Caco-2 (cell line): ENCODE results near the gene GTSF1L. TPM values are rescaled to one million over a fixed set of nuclear protein-coding genes. Genes with fewer than 3 reads are reported as not detected.
A peak's percentile ranks its signal among the peaks of the same experiment; 100 is the strongest.

Experiments used
- BruUV-seq: library from RNA; stranded (reverse); fragments of 400-500 nt; replicated peaks from 2 replicates; lab custom pipeline; 2021; lab: Mats Ljungman, UMichigan
- CTCF ChIA-PET: fragments of 300-600 bp; sonication (Branson Sonifier 250); formaldehyde crosslinking; loops from one replicate; lab custom pipeline; 2022; ENCODE audit warnings: antibody characterized with exemption; lab: Charles Lee
- POLR2A ChIA-PET: fragments of 300-600 bp; sonication (Branson Sonifier 250); formaldehyde crosslinking; loops from one replicate; lab custom pipeline; 2022; ENCODE audit warnings: antibody characterized with exemption; lab: Charles Lee
- DNase-seq, 2 experiments: peaks; one replicate each; pipeline versions ENCODE4 v3.0.0 to v3.0.0-alpha.2; 2020 to 2022
- H3K27me3 ChIP-seq: replicated peaks from 2 replicates; pipeline ENCODE4 v1.6.0; 2011; ENCODE audit warnings: low read length; ENCODE audit not compliant: control insufficient read depth, insufficient read depth
- H3K36me3 ChIP-seq: 2 replicates; pipeline ENCODE4 v1.5.1; 2011; ENCODE audit warnings: low read length; ENCODE audit not compliant: control insufficient read depth, insufficient read depth
- H3K4me1 ChIP-seq: fragments of 250-450 bp; sonication (Bioruptor Pico); 2 replicates; pipeline ENCODE4 v1.5.1; 2020; ENCODE audit warnings: mild to moderate bottlenecking
- H3K4me3 ChIP-seq: 2 replicates; pipeline ENCODE4 v1.5.1; 2011; ENCODE audit warnings: low read depth, mild to moderate bottlenecking, control low read depth, low read length
- H3K9me3 ChIP-seq: fragments of 250-450 bp; sonication (Bioruptor Pico); 2 replicates; pipeline ENCODE4 v1.5.1; 2020; ENCODE audit warnings: mild to moderate bottlenecking, moderate library complexity
- H3K27ac Mint-ChIP-seq: one replicate; pipeline ENCODE4 v1.8.0; 2022; ENCODE audit warnings: mixed read lengths; ENCODE audit not compliant: unreplicated experiment
- H3K27me3 Mint-ChIP-seq: one replicate; pipeline ENCODE4 v1.8.0; 2022; ENCODE audit warnings: mixed read lengths; ENCODE audit not compliant: insufficient read depth, unreplicated experiment
- H3K36me3 Mint-ChIP-seq: one replicate; pipeline ENCODE4 v1.8.0; 2022; ENCODE audit warnings: mild to moderate bottlenecking, mixed read lengths; ENCODE audit not compliant: insufficient read depth, unreplicated experiment
- H3K4me1 Mint-ChIP-seq: one replicate; pipeline ENCODE4 v1.8.0; 2022; ENCODE audit warnings: low read depth, mixed read lengths; ENCODE audit not compliant: unreplicated experiment
- H3K4me3 Mint-ChIP-seq: one replicate; pipeline ENCODE4 v1.8.0; 2022; ENCODE audit warnings: mild to moderate bottlenecking, moderate library complexity, mixed read lengths; ENCODE audit not compliant: unreplicated experiment
- H3K9me3 Mint-ChIP-seq: one replicate; pipeline ENCODE4 v1.8.0; 2022; ENCODE audit warnings: mixed read lengths; ENCODE audit not compliant: unreplicated experiment
- CTCF ChIP-seq, 2 experiments: fragments of 200-600 bp in 1 of 2; IDR thresholded peaks; 1 replicate in 1 of 2; 2 replicates in 1 of 2; pipeline versions ENCODE4 v1.5.1 to v1.8.0; 2011 to 2022; ENCODE audit warnings: antibody characterized with exemption in 1 of 2, control low read depth in 1 of 2, inconsistent platforms in 1 of 2, low read depth in 1 of 2, low read length in 1 of 2, mild to moderate bottlenecking in 1 of 2, moderate library complexity in 1 of 2; ENCODE audit not compliant: insufficient read depth in 1 of 2, severe bottlenecking in 1 of 2, unreplicated experiment in 1 of 2
- intact Hi-C: fragments of 100-400 bp; cut with micrococcal nuclease; formaldehyde crosslinking; loops from one replicate; pipeline ENCODE4 v1.10.0; 2022; ENCODE audit not compliant: unreplicated experiment
- total RNA-seq: library from RNA; stranded (reverse); gene quantifications from 2 replicates; pipeline ENCODE4 v1.2.3, GENCODE V29; 2022

GTSF1L gene
- total RNA-seq, 1 experiment from 2014 or later, result not detected

DNA sequence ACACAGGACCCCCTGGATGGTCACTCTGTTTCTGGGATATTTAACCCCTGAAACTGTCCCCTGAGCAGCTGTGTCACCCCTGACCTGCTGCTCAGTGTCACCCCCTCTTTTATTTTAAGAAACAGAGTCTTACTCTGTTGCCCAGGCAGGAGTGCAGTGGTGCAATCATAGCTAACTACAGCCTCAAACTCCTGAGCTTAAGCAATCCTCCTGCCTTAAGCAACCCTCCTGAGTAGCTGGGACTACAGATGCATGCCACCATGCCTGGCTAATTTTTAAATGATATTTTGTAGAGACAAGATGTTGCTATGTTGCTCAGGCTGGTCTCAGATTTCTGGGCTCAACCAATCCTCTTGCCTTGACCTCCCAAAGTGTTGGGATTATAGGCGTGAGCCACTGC is 21.5 kb upstream of the GTSF1L start:
- Mint-ChIP-seq H3K36me3 (no peaks in the 10 kb centered on the region), H3K27me3 (peaks cover 11% of the 10 kb centered on the region), H3K27ac (no peak overlapping the region), H3K4me3 (no peak overlapping the region), H3K9me3 (no peaks in the 10 kb centered on the region), H3K4me1 (peaks cover 21% of the 10 kb centered on the region)
- CTCF ChIA-PET, result interaction anchor here (0.5 to 1.7 kb wide), 10 partner anchors 17 to 332 kb away, joined by 3 to 11 read pairs (median 4); no protein-coding TSS in a partner anchor
- TF ChIP-seq CTCF (IDR thresholded peaks at IDR 0.05; ENCODE audit: insufficient read depth in 1 of 2, low read depth in 1 of 2, low read length in 1 of 2, severe bottlenecking in 1 of 2, unreplicated experiment in 1 of 2), result no peak
- no peaks in the 10 kb centered on the region for H3K36me3 ChIP-seq
- DNase-seq, result no peak
- no TSS peak for BruUV-seq
- H3K27me3 ChIP-seq, result peaks cover 2% of the 10 kb centered on the region
- no peaks in the 10 kb centered on the region for H3K9me3 ChIP-seq
- H3K4me1 ChIP-seq, result peaks cover 22% of the 10 kb centered on the region
- no peak overlapping the region for H3K4me3 ChIP-seq
- POLR2A ChIA-PET, result interaction anchor here (0.7 kb wide), 1 partner anchor 186 kb away, joined by 3 read pairs; no protein-coding TSS in a partner anchor
- intact Hi-C loops, result no loop called here

DNA sequence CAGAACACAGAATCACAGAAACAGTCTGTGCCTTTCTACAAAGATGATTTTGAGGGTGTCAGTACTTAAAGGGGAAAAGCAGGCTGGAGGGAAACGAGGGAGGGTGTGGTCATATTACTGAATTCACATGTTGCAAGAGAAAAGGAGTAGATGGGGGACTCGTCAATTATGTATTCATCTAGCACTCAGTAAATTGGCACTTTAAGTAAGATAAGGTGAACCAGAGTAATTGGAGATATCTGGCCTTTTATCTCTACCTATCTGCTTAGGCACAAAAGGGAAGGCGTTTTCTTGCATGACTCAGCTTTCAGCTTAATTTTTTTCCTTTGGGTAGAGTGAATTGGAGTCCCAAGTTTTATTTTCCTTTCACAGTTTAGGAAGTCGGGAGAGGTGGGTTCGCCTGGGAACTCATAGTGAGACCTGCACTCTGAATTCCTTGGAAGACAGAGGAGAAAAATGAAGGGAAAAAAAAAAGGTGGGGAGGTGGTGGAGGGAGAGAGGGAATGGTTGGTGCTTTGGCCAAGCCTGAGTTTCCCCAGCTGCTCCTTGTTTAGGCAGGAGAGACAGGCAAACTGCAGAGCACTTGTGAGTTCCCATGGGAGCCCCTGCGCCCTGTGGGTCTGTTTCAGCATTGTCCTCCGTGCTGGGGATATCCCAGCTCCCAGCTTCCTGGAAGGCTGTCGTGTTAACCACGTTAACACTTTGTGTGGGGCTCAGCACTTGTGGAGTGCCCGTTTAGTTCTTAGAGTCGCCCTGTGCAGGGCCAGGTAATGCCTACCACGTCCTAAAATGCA is 19.7 kb upstream of the GTSF1L start:
- no peaks in the 10 kb centered on the region for H3K36me3 ChIP-seq
- POLR2A ChIA-PET, result interaction anchor here (0.7 kb wide), 1 partner anchor 649 kb away, joined by 4 read pairs; no protein-coding TSS in a partner anchor
- BruUV-seq, result no TSS peak
- no peak overlapping the region for H3K4me3 ChIP-seq
- peaks cover 22% of the 10 kb centered on the region for H3K4me1 ChIP-seq
- no peaks in the 10 kb centered on the region for H3K9me3 ChIP-seq
- Mint-ChIP-seq H3K36me3 (no peaks in the 10 kb centered on the region), H3K27ac (peak overlapping the region; percentile 26), H3K9me3 (no peaks in the 10 kb centered on the region), H3K4me1 (peaks cover 21% of the 10 kb centered on the region), H3K27me3 (peaks cover 14% of the 10 kb centered on the region), H3K4me3 (no peak overlapping the region)
- no peak for TF ChIP-seq CTCF (IDR thresholded peaks at IDR 0.05; ENCODE audit: insufficient read depth in 1 of 2, low read depth in 1 of 2, low read length in 1 of 2, severe bottlenecking in 1 of 2, unreplicated experiment in 1 of 2)
- peaks cover 2% of the 10 kb centered on the region for H3K27me3 ChIP-seq
- CTCF ChIA-PET, result interaction anchor here (0.8 kb wide), 1 partner anchor 208 kb away, joined by 4 read pairs; no protein-coding TSS in a partner anchor
- intact Hi-C loops, result no loop called here
- DNase-seq, result no peak

DNA sequence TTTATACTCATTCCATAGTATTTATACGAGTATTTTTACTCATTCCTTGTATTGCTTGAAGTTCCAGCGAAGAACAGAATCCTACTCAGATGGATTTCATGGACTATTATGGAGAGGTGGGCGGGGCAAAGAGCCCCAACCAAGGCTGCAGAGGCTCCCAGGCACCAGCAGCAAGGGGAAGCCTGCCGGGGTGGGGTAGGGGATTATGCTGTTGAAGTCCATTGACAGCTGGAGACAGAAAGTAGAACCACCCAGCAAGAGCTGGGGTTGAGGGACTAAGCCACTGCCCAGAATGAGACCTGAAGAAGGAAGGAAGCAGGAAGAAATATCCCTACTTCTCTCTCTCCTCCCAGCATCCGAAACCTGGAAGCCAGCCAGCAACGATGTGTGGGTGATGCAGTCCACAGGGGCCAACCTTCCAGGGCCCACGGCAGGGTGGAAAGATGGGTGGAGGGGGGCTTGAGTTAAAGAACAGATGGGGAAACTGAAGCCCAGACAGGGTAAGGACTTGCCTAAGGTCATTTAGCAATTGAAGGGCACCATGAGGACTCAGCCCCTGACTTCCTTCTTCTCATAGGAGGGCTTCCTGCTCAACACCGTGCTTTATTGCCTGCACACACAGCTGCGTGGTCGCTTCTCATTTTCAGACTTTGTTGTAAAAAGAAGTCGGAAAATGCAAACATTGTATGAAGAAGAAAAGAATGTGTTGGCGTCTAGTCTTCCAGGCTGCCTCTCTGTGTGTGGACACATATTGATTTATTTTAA is 18.3 kb upstream of the GTSF1L start:
- POLR2A ChIA-PET, result no interaction called here

More for the DNA sequence above, 18.3 kb upstream of the GTSF1L start:
- TF ChIP-seq CTCF (IDR thresholded peaks at IDR 0.05; ENCODE audit: insufficient read depth in 1 of 2, low read depth in 1 of 2, low read length in 1 of 2, severe bottlenecking in 1 of 2, unreplicated experiment in 1 of 2), result no peak
- no TSS peak for BruUV-seq
- H3K4me3 Mint-ChIP-seq, result no peak overlapping the region
- H3K27me3 ChIP-seq, result no peaks in the 10 kb centered on the region; the same call in 1 of the 2 replicates
- H3K9me3 Mint-ChIP-seq, result no peaks in the 10 kb centered on the region
- no peak overlapping the region for H3K4me3 ChIP-seq
- H3K9me3 ChIP-seq, result no peaks in the 10 kb centered on the region
- DNase-seq, result no peak
- CTCF ChIA-PET, result interaction anchor here (0.7 to 0.9 kb wide), 2 partner anchors 207 to 227 kb away, joined by 3 read pairs; no protein-coding TSS in a partner anchor
- no peaks in the 10 kb centered on the region for H3K36me3 Mint-ChIP-seq
- no peaks in the 10 kb centered on the region for H3K36me3 ChIP-seq
- H3K27ac Mint-ChIP-seq, result no peak overlapping the region
- peaks cover 22% of the 10 kb centered on the region for H3K4me1 ChIP-seq
- peaks cover 4% of the 10 kb centered on the region for H3K27me3 Mint-ChIP-seq
- intact Hi-C loops, result no loop called here
- peaks cover 21% of the 10 kb centered on the region for H3K4me1 Mint-ChIP-seq
